Endodermal cell (in vitro differentiated cells): Measurements from ENCODE around the gene MPI. TPM values are rescaled to one million over a fixed set of nuclear protein-coding genes. Genes with fewer than 3 reads are reported as not detected.

Experiments used
- DNase-seq: peaks from one replicate; pipeline ENCODE4 v3.0.0-alpha.2; 2017
- H3K27ac ChIP-seq: 2 replicates; pipeline ENCODE4 v1.5.1; 2013; ENCODE audit warnings: mild to moderate bottlenecking, low read depth, low read length, moderate library complexity
- H3K27me3 ChIP-seq: 2 replicates; pipeline ENCODE4 v1.6.1; 2013; ENCODE audit warnings: mild to moderate bottlenecking, low read length, moderate library complexity; ENCODE audit not compliant: insufficient read depth, control insufficient read depth, poor library complexity, severe bottlenecking
- H3K36me3 ChIP-seq: 2 replicates; pipeline ENCODE4 v1.7.0; 2013; ENCODE audit warnings: mild to moderate bottlenecking, low read length, moderate library complexity; ENCODE audit not compliant: control insufficient read depth, insufficient read depth
- H3K4me1 ChIP-seq: one replicate; pipeline ENCODE4 v1.7.0; 2013; ENCODE audit warnings: low read length; ENCODE audit not compliant: control insufficient read depth, insufficient read depth
- H3K4me3 ChIP-seq: 2 replicates; pipeline ENCODE4 v1.5.1; 2013; ENCODE audit warnings: mild to moderate bottlenecking, low read length, moderate library complexity
- H3K9ac ChIP-seq: 2 replicates; pipeline ENCODE4 v1.6.1; 2013; ENCODE audit warnings: mild to moderate bottlenecking, low read length, moderate library complexity; ENCODE audit not compliant: poor library complexity, severe bottlenecking; ENCODE audit errors: extremely low read depth
- H3K9me3 ChIP-seq: 2 replicates; pipeline ENCODE4 v1.6.1; 2013; ENCODE audit warnings: mild to moderate bottlenecking, low read length, moderate library complexity; ENCODE audit not compliant: control insufficient read depth
- H3K27ac Mint-ChIP-seq: 2 replicates; pipeline ENCODE4 v1.8.0; 2020; ENCODE audit warnings: mixed read lengths
- H3K27me3 Mint-ChIP-seq: 2 replicates; pipeline ENCODE4 v1.8.0; 2021; ENCODE audit warnings: mild to moderate bottlenecking, mixed read lengths; ENCODE audit not compliant: insufficient read depth
- H3K36me3 Mint-ChIP-seq: 2 replicates; pipeline ENCODE4 v1.8.0; 2020; ENCODE audit warnings: low read depth, mixed read lengths
- H3K4me1 Mint-ChIP-seq: 2 replicates; pipeline ENCODE4 v1.8.0; 2020; ENCODE audit warnings: mixed read lengths
- H3K4me3 Mint-ChIP-seq: 2 replicates; pipeline ENCODE4 v1.8.0; 2020; ENCODE audit warnings: mild to moderate bottlenecking, moderate library complexity, mixed read lengths
- H3K9me3 Mint-ChIP-seq: 2 replicates; pipeline ENCODE4 v1.8.0; 2020; ENCODE audit warnings: mild to moderate bottlenecking, mixed read lengths
- WGBS, 2 experiments: methylation state at CpG; one replicate each; pipeline versions ENCODE4 v1.1.5 to v1.1.7; 2013; ENCODE audit warnings: missing lambda C conversion rate in 2 of 2, mixed read lengths in 1 of 2; ENCODE audit not compliant: insufficient coverage in 1 of 2, insufficient read length in 1 of 2; 5-methylcytosine and 5-hydroxymethylcytosine counted together
- long read RNA-seq, 4 experiments: library from polyadenylated mRNA in 2 of 4; library from RNA in 1 of 4; library from capped mRNA in 1 of 4; stranded (forward) in 3 of 4; unstranded in 1 of 4; transcript quantifications; one replicate each; pipeline ENCODE4 v2.0.0, GENCODE V29; 2020 to 2021; ENCODE audit warnings: inconsistent platforms in 1 of 4
- polyA plus RNA-seq, 2 experiments: library from polyadenylated mRNA; stranded (reverse); fragments of 50-300 nt; gene quantifications; one replicate each; pipeline ENCODE4 v1.2.3, GENCODE V29; 2013
- total RNA-seq, 2 donors: library from RNA; stranded (reverse); fragmentation: NEBNext Ultra II Directional in 1 of 2; extraction: Animal tissue kit (Norgen Biotek cat#: 25700) in 1 of 2; gene quantifications; 2 replicates in 1 of 2; 3 replicates in 1 of 2; pipeline ENCODE4 v1.2.1, GENCODE V29; 2021
- TF ChIP-seq, protein P1 (sequence below): fragments of 200-600 bp; sonication (generic); conservative IDR thresholded peaks from 2 replicates; pipeline ENCODE4 v1.5.0; 2021; ENCODE audit warnings: antibody characterized with exemption, mild to moderate bottlenecking

MPI gene, protein sequence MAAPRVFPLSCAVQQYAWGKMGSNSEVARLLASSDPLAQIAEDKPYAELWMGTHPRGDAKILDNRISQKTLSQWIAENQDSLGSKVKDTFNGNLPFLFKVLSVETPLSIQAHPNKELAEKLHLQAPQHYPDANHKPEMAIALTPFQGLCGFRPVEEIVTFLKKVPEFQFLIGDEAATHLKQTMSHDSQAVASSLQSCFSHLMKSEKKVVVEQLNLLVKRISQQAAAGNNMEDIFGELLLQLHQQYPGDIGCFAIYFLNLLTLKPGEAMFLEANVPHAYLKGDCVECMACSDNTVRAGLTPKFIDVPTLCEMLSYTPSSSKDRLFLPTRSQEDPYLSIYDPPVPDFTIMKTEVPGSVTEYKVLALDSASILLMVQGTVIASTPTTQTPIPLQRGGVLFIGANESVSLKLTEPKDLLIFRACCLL
- 10 to 100 TPM; 50.3 to 59.2 TPM for total RNA-seq
- polyA plus RNA-seq (2013, experiment 1 of 2): 52.8 TPM
- polyA plus RNA-seq (2013, experiment 2 of 2): 41.9 TPM
- long read RNA-seq, experiment 1, full-length matches to known transcripts: 11 of 22 reads
- long read RNA-seq, experiment 1, partial matches to known transcripts: 10 of 22 reads
- long read RNA-seq, experiment 1, other reads (novel, unspliced or antisense): 1 of 22 reads
- long read RNA-seq, experiment 2, full-length matches to known transcripts: 47 of 66 reads
- long read RNA-seq, experiment 2, partial matches to known transcripts: 6 of 66 reads
- long read RNA-seq, experiment 2, other reads (novel, unspliced or antisense): 13 of 66 reads
- long read RNA-seq, experiment 3, full-length matches to known transcripts: 115 of 150 reads
- long read RNA-seq, experiment 3, partial matches to known transcripts: 10 of 150 reads
- long read RNA-seq, experiment 3, other reads (novel, unspliced or antisense): 25 of 150 reads
- long read RNA-seq, experiment 4, full-length matches to known transcripts: 77 of 87 reads
- long read RNA-seq, experiment 4, partial matches to known transcripts: 7 of 87 reads
- long read RNA-seq, experiment 4, other reads (novel, unspliced or antisense): 3 of 87 reads

DNA sequence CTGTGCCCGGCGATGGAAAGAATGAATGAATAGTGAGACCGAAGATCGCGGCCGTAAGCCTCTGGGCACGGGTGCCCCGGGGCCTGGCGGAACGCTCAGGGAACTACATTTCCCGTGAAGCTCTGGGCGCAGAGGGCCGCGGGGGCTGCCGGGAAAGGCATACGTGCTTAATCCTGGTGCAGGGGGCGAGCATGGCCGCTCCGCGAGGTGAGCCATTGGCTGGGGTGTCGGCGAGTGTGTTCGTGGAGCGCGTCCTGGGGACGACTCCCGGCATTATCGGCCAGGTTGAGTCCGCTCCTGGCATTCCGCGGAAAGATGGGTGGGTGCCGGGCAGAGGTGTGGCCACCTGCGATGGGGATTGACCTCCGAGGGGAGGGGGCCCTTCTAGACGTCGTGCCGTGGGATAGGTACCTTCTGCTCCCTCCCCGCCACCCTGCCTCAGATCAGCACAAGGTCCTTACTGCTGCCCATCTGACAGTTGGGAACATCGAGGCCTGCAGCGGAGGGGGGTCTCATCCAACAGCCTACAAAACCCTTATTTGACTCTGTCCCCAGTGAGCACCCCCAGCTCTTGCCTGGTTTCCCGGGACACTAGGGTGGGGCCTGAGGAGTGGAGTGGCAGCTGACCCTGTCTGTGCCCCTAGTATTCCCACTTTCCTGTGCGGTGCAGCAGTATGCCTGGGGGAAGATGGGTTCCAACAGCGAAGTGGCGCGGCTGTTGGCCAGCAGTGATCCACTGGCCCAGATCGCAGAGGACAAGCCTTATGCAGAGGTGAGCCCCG lies at the start of gene MPI:
Gene MPI, plus strand, starts transcription at position 160 of the 782 bp plus-strand sequence. Its CDS starts 32 bp downstream, at position 192.
- Histone ChIP-seq H3K4me1 (peaks cover 7% of the 10 kb centered on the region), H3K36me3 (peaks cover 27% of the 10 kb centered on the region), H3K4me3 (peak within 1 kb of the TSS; percentile 100), H3K27me3 (no peaks in the 10 kb centered on the region), H3K27ac (peak within 1 kb of the TSS; percentile 51), H3K9ac (peak within 1 kb of the TSS; percentile 89), H3K9me3 (no peaks in the 10 kb centered on the region)
- peaks cover 23% of the 10 kb centered on the region for H3K36me3 Mint-ChIP-seq
- TF ChIP-seq, protein P1, sequence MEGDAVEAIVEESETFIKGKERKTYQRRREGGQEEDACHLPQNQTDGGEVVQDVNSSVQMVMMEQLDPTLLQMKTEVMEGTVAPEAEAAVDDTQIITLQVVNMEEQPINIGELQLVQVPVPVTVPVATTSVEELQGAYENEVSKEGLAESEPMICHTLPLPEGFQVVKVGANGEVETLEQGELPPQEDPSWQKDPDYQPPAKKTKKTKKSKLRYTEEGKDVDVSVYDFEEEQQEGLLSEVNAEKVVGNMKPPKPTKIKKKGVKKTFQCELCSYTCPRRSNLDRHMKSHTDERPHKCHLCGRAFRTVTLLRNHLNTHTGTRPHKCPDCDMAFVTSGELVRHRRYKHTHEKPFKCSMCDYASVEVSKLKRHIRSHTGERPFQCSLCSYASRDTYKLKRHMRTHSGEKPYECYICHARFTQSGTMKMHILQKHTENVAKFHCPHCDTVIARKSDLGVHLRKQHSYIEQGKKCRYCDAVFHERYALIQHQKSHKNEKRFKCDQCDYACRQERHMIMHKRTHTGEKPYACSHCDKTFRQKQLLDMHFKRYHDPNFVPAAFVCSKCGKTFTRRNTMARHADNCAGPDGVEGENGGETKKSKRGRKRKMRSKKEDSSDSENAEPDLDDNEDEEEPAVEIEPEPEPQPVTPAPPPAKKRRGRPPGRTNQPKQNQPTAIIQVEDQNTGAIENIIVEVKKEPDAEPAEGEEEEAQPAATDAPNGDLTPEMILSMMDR: no peak
- 2 to 4% methylated on average over 21 to 47 of the region's 47 CpGs for WGBS, 2 experiments
- peaks cover 1% of the 10 kb centered on the region for H3K9me3 Mint-ChIP-seq
- DNase-seq: peak; percentile 96
- H3K27me3 Mint-ChIP-seq: no peaks in the 10 kb centered on the region
- peaks cover 19% of the 10 kb centered on the region for H3K4me1 Mint-ChIP-seq
- peak within 1 kb of the TSS; percentile 86 for H3K4me3 Mint-ChIP-seq
- H3K27ac Mint-ChIP-seq: peak within 1 kb of the TSS; percentile 90

DNA sequence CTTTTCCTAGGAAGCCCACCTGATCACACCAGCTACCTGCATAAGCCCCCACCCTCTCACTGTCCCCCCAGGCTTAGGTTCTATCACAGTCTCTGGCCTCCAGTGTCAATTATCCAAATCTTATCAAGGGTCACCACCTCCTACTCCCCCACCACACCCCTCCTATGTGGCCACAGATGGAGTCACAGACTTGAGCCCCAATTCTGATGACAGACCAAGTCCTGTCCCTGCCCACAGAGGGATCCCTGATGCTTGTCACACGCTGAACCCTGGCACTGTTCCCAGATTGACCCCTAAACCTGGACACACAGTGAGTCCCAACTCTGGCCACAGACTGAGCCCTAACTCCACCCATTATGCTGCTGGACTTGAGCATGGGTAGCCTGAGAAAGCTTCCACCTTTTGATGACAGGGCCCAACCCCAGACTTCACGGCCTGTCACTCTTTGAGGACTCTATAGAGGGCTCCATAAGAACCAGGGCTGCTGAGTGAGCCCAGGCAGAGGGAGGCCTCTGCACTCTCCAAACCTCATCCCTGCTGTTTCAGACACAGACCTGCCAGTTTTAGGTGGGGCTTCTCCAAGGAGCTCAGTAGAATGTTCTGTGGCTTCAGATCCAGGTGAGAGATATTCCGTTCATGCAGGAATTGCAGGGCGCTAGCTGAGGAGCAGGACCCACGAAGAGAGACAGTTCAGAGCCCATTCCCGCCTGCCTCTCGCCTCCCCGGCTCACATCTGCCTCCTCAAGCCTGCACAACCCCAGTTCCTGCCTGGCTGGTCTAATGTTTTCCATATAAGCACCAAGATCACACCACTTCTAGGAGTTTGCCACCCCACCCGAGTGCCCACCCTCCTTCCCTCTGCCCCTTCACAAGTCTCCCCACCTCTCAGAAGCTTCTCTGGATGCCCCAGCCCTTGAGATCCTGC lies 48.7 kb upstream of the MPI start:
- H3K27ac ChIP-seq: no peak overlapping the region
- DNase-seq: no peak

More for the DNA sequence above, 48.7 kb upstream of the MPI start:
- Mint-ChIP-seq H3K4me3 (peak overlapping the region; percentile 26), H3K9me3 (no peaks in the 10 kb centered on the region), H3K4me1 (peaks cover 23% of the 10 kb centered on the region), H3K27me3 (no peaks in the 10 kb centered on the region), H3K36me3 (peaks cover 28% of the 10 kb centered on the region), H3K27ac (no peak overlapping the region)
- no peak overlapping the region for H3K9ac ChIP-seq
- H3K4me3 ChIP-seq: no peak overlapping the region
- peaks cover 5% of the 10 kb centered on the region for H3K36me3 ChIP-seq
- TF ChIP-seq, protein P1: no peak
- H3K9me3 ChIP-seq: no peaks in the 10 kb centered on the region
- WGBS, 2 experiments: 92 to 99% methylated on average over 8 to 9 of the region's 9 CpGs
- H3K27me3 ChIP-seq: no peaks in the 10 kb centered on the region
- no peaks in the 10 kb centered on the region for H3K4me1 ChIP-seq
